ENCODE data around the gene COL4A5.

COL4A5 gene

DNA sequence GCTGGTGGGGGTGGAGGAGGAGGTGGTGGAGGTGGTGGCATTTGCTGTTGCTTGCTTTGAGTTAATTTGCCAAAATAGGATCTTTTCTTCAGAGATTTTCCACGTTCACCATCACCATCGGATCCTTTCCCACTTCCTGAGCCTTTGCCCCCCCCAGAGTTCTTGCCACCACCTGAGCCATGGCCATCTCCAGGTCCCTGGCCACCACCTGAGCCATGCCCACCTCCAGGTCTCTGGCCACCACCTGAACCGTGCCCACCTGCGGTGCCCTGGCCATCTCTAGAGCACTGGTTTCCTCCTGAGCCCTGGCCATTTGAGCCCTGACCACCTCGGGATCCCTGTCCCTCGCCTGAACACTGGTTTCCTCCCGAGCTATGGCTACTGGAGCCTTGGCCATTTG is 294.8 kb downstream of the COL4A5 start:
- H3K27me3 ChIP-seq: peaks cover 98% of the 10 kb centered on the region
- TF ChIP-seq CTCF (IDR thresholded peaks at IDR 0.05): no peak

DNA sequence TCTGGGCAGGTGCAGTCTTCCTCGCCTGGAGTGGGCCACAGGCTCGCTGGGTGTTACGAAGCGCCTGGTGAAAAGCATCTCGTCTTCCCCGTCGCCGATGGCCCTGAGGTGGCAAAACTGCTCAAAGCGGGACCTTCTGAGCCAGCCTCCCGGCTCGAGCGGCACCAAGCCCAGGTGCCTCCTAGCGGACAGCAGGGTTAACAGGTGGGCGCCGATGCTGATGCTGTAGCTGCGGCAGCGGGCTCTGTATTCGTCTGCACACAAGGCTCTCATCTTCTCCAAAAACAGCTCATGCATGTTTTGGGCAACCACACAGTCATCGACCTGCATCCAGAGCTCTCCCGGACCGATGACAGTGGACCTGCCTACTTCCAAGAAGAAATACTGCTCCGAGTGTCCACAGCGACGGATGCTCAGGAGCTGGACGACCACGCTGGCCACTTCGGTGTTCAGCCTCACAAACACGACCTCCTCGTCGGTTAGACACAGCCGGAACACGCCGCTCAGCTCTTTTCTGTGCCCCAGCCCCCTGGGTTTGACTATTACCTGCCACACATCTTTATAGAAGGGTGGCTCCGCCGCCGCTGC is 295.5 kb downstream of the COL4A5 start:
- no peaks in the 10 kb centered on the region for H3K9me3 ChIP-seq
- H3K36me3 ChIP-seq: no peaks in the 10 kb centered on the region
- peaks cover 94% of the 10 kb centered on the region for H3K27me3 ChIP-seq
- H3K4me3 ChIP-seq (ENCODE audit: low read depth in 1 of 2, low read length in 1 of 2): no peak overlapping the region
- H3K4me1 ChIP-seq (ENCODE audit: control insufficient read depth in 1 of 2, insufficient read depth in 1 of 2, low read depth in 1 of 2, low read length in 1 of 2): no peaks in the 10 kb centered on the region
- H3K27ac ChIP-seq: no peak overlapping the region
- no peak for TF ChIP-seq CTCF (IDR thresholded peaks at IDR 0.05)

More for the DNA sequence above, 294.8 kb downstream of the COL4A5 start:
- Histone ChIP-seq H3K4me1 (ENCODE audit: control insufficient read depth in 1 of 2, insufficient read depth in 1 of 2, low read depth in 1 of 2, low read length in 1 of 2) (no peaks in the 10 kb centered on the region), H3K27ac (no peak overlapping the region), H3K9me3 (no peaks in the 10 kb centered on the region), H3K4me3 (ENCODE audit: low read depth in 1 of 2, low read length in 1 of 2) (no peak overlapping the region), H3K36me3 (no peaks in the 10 kb centered on the region)

GRCh38 chrX:108735679-108736508 is 296.3 kb downstream of the COL4A5 start:
- Histone ChIP-seq H3K27ac (no peak overlapping the region), H3K4me3 (ENCODE audit: low read depth in 1 of 2, low read length in 1 of 2) (no peak overlapping the region), H3K9me3 (no peaks in the 10 kb centered on the region), H3K4me1 (ENCODE audit: control insufficient read depth in 1 of 2, insufficient read depth in 1 of 2, low read depth in 1 of 2, low read length in 1 of 2) (no peaks in the 10 kb centered on the region), H3K27me3 (peaks cover 87% of the 10 kb centered on the region), H3K36me3 (no peaks in the 10 kb centered on the region)
- TF ChIP-seq CTCF (IDR thresholded peaks at IDR 0.05): no peak

- Histone ChIP-seq H3K36me3 (no peaks in the 10 kb centered on the region), H3K27ac (no peak within 1 kb of the TSS), H3K9me3 (no peaks in the 10 kb centered on the region), H3K4me1 (ENCODE audit: control insufficient read depth in 1 of 2, insufficient read depth in 1 of 2, low read depth in 1 of 2, low read length in 1 of 2) (no peaks in the 10 kb centered on the region), H3K4me3 (ENCODE audit: low read depth in 1 of 2, low read length in 1 of 2) (no peak within 1 kb of the TSS), H3K27me3 (peaks cover 78% of the 10 kb centered on the region)
- no peak for TF ChIP-seq CTCF (IDR thresholded peaks at IDR 0.05)
Measured at GRCh38 chrX:108736509-108737479, 297.2 kb downstream of the COL4A5 start, which contains the start of gene IRS4. Gene IRS4, minus strand, starts transcription at chrX:108736563.

GRCh38 chrX:108737754-108738153 is 298.1 kb downstream of the COL4A5 start:
- no peak overlapping the region for H3K27ac ChIP-seq
- no peak for TF ChIP-seq CTCF (IDR thresholded peaks at IDR 0.05)
- H3K4me3 ChIP-seq (ENCODE audit: low read depth in 1 of 2, low read length in 1 of 2): no peak overlapping the region
- no peaks in the 10 kb centered on the region for H3K4me1 ChIP-seq (ENCODE audit: control insufficient read depth in 1 of 2, insufficient read depth in 1 of 2, low read depth in 1 of 2, low read length in 1 of 2)
- no peaks in the 10 kb centered on the region for H3K36me3 ChIP-seq
- peaks cover 69% of the 10 kb centered on the region for H3K27me3 ChIP-seq
- no peaks in the 10 kb centered on the region for H3K9me3 ChIP-seq
